HG03139 (cell line): ENCODE data around the gene DOCK6.
A peak's percentile ranks its signal among the peaks of the same experiment; 100 is the strongest.
"Not testable (repeated sequence)": the region's sequence is repeated elsewhere in the genome, so short reads cannot be mapped to it uniquely, and the experiment has no call there.

Experiments
- ATAC-seq: cut with Tn5 transposase; IDR thresholded peaks from one replicate; pipeline ENCODE4 v1.9.1; 2021; ENCODE audit not compliant: unreplicated experiment

DOCK6 gene

DNA sequence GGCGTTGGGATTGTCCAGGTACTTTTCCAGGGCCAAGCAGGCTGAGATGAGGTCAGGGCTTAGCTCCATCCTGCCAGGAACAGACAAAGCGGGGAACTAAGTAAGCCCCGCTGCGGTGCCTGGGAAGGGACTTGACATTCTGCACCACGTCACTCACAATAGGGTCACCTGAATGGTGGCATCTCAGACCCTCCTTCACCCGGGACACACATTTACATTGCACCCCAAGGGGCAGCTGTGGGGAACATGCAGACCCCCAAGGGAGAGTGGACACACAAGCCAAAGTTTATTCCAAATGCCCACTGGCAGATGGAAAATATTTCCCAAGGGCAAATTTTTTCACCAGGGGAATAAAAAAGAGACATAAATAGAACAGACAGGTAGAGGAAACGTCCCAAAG is 86.4 kb downstream of the DOCK6 start:
- ATAC-seq: no peak

DNA sequence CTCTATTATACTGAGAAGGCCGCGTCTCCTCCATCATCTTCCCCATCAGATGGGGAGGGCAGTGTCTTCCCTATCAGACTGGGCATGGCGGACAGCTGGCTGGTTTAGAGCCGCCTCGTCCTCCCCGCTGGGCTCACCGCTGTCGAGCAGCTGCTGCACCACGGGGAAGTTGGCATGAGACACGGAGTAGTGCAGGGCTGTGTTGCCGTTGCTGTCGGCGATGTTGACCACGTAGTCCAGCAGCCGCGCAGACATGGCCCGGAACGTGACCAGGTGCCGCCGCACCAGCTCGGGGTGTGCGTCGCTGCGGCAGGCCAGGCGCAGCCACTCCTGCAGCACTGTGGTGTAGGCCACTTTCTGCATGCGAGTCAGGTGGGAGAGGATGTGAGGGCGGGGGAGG is 88.0 kb downstream of the DOCK6 start:
- no peak for ATAC-seq

- no peak for ATAC-seq
Measured at GRCh38 chr19:11173516-11174155, 88.7 kb downstream of the DOCK6 start.

DNA sequence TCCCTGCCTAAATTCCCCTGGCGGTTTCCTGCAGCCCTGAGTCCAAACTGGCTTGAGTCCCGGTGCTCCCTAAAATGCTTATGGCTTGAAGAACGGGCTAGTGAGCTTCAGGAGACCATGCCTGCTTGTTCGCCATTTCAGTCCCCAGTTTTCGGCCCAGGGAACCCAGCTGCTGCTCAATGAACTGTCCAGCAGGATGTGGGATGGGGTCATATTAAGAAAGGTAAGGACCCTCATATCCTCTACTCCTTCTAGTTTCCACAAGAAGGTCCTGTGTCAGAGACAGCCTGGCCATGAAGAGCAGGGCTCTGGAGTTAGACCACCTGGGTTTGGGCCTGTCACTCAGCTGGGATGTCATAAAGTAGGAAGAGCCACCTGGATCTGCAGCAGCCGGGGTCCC is 89.7 kb downstream of the DOCK6 start:
- no peak for ATAC-seq

DNA sequence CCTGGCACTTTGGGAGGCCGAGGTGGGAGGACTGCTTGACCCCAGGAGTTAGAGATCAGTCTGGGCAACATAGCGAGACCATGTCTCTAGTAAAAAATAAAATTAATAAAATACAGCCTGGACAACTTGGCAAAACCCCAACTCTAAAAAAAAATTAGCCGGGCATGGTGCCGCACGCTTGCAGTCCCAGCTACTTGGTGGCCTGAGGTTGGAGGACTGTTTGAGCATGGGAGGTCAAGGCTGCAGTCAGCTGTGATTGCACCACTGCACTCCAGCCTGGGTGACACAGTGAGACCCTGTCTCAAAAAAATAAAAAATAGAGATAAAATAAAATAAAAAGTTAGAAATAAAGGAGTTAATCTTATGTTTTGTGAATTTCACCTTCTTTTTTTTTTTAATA is 91.2 kb downstream of the DOCK6 start:
- ATAC-seq: no peak

- no peak for ATAC-seq
Measured at GRCh38 chr19:11169896-11170678, 92.2 kb downstream of the DOCK6 start.

DNA sequence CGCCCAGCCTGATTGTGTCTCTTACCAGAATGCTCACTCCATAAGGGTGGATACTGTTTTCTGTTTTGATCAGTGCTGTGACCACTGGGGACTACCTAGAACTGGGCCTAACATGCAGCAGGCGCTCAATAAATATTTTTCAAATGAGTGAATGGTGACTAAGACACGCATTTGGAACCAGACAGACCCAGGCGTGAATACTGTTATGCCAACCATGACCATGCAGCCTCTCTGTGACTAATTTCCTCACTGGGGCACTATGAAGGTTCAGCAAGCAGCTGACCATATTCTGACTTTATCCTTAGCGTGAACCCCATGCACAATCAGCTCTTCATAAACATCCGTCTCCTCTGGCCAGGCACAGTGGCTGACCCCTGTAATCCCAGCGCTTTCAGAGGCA is 93.8 kb downstream of the DOCK6 start:
- no peak for ATAC-seq

DNA sequence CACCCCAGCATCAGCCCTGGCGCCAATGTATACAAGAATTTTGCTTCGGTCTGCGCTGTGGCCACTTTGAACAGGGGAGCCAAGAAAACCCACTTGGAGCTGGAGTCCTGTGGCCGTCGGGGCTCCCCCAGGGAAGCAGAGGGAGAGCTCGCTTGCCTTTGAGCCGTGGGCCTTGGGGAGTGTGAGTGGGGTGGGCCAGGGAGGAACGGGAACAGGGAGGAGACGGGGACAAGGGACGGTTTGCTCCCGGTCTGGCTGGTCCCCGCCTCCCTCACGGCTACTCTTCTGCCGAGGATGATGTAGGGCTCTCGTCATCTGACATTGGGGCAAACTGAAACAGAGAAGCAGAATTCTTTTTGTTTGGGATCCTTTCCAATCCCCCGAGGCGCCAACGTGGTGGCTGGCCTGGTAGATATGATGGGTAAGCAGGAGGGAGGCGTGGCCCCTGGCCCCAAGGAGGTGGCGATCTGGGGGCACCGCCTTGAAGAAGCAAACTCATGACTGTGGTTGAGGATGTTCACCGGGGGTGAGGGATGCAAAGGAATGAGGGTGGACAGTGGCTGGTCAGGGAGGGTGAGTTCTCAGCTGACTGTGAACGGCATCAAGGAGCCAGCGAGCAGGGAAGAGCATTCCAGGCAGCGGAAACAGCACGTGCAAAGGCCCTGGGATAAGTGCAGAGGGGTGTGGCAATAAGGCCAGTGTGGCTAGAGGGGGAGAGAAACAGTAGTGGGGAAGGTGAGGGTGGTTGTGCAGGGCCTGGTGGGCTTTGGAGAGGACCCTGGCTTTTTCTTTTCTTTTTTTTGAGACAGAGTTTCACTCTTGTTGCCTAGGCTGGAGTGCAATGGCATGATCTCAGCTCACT is 95.8 kb downstream of the DOCK6 start:
- no peak for ATAC-seq

- ATAC-seq: no peak
Measured at GRCh38 chr19:11165486-11166030, 96.8 kb downstream of the DOCK6 start.

DNA sequence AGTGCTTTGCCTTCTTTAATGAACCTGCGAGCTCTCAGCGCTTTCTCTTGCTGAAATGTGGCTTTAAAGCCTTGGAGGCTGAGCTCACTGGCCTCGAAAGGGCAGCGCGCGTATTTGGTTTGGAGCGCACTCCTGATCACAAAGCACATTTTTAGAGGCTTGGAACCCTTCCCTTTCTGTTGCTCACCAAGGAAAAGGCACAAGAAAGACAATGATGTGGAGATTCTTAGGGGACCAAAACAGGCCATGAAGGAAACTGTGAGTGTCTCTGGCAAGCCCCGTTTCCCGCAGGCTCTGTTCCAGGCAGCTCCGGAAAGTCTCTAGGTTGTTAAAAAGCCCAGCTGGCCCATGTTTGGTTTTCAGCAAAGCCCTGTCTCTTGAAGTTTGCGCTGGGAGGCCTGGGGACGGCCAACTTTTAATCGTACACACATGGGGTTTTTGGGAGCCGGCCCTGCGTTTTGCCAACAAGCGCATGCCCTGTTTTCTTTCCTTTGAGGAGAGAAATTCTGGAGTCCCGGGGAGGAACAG is 97.4 kb downstream of the DOCK6 start:
- ATAC-seq: no peak

DNA sequence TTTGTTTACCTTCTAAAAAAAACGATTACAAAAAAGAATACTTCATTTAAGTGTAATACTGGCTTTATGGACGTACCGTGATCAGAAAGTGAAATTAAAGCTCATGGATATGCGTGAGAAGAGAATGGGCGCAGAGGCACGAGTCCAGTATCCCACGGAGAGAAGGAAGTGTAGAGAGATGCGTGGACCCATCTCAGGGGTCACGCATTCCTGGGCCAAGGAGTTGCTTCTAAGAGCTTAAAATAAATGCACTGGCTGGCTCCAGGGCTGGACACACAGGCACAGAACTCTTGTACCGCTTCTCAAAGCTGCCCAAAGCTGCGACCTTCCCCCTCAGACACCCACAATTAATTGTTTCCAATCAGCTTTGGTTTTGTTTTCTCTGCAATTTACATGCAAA is 98.0 kb downstream of the DOCK6 start:
- ATAC-seq: no peak

- ATAC-seq: not testable (repeated sequence)
Measured at GRCh38 chr19:11160440-11160768, 101.9 kb downstream of the DOCK6 start.

GRCh38 chr19:11159598-11160439 is 102.5 kb downstream of the DOCK6 start:
- ATAC-seq: no peak

- ATAC-seq: peak; percentile 97
Measured at GRCh38 chr19:11155373-11156120, 106.8 kb downstream of the DOCK6 start, which contains the start of gene SPC24. SPC24 (minus strand) TSS chr19:11155782; CDS start chr19:11155776, 6 bp downstream.

- ATAC-seq: no peak
Measured at GRCh38 chr19:11154683-11155047, 107.7 kb downstream of the DOCK6 start.

DNA sequence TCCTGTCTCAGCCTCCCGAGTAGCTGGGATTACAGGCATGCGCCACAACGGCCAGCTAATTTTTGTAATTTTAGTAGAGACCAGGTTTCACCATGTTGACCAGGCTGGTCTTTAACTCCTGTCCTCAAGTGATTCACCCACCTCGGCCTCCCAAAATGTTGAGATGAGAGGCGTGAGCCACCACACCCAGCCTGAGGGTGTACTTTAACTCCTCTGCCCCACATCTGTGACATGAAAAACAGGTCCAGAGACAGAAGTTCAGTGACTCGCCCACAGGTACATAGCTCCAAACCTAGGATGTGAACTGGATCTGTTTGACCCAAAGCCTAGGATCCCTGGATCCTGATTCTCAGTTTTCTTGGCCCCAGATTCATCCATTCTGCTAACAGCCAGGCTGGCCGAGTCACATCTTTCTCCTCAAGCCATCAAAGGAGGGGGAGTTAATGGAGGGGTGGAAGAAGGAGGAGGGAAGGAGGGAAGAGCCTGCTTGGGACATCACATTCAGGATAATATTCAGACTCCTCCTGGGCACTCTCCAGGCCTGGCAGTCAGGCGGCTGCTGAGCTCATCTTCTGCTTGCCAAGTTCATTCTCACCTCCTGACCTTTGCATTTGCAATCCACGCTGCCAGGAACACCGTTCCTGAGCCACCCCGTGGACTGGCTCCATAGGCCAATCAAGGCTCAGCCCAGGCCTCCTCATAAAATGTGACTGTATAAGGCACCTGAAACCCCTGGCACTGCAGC is 109.8 kb downstream of the DOCK6 start:
- no peak for ATAC-seq

DNA sequence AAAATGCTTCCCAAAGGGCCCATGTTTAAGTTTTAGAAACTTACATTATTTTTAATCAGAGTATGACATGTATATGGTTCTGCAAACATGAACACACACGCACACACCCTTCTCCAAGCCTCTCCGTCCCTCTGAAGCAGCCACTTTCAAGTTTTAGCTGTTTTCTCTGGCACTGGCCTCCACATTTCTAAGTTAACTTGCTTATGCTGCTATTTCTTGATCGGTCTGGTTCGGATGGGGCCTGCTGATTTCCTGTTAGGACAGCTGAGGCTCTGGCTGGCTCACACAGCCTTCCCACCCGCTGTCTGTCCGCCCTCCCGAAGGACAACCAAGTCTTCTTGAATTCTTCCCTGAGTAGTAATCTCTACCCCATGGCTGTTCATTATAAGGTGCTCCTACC is 111.1 kb downstream of the DOCK6 start:
- no peak for ATAC-seq
